SU-DHL-6 (cell line): Measurements from ENCODE around the gene SLC4A8.

Experiments used
- H2AFZ ChIP-seq: fragments of 200-600 bp; sonication (generic); 2 replicates; pipeline ENCODE4 v1.6.1; 2014; ENCODE audit warnings: low read depth, mild to moderate bottlenecking, moderate library complexity, mixed read lengths, antibody characterized with exemption, low read length; ENCODE audit not compliant: severe bottlenecking
- H3F3A ChIP-seq: fragments of 200-600 bp; shearing (Covaris generic); 2 replicates; pipeline ENCODE4 v1.6.0; 2016; ENCODE audit warnings: antibody characterized with exemption, mild to moderate bottlenecking; ENCODE audit not compliant: insufficient read depth
- H3K27ac ChIP-seq: fragments of 200-600 bp; sonication (generic); 2 replicates; pipeline ENCODE4 v1.5.1; 2016; ENCODE audit warnings: low read depth, mild to moderate bottlenecking, low read length, moderate library complexity, mixed read lengths
- H3K27me3 ChIP-seq: fragments of 200-600 bp; sonication (generic), shearing (Covaris generic); 2 replicates; pipeline ENCODE4 v1.6.0; 2014; ENCODE audit warnings: mild to moderate bottlenecking, low read length
- H3K36me3 ChIP-seq: fragments of 200-600 bp; sonication (generic); 2 replicates; pipeline ENCODE4 v1.6.1; 2014; ENCODE audit warnings: mild to moderate bottlenecking, low read length, mixed read lengths
- H3K4me2 ChIP-seq: fragments of 300-600, 200-600 bp; shearing (Covaris generic), sonication (generic); 2 replicates; pipeline ENCODE4 v1.6.0; 2014; ENCODE audit warnings: low read length, low read depth, mild to moderate bottlenecking; ENCODE audit not compliant: poor library complexity, severe bottlenecking
- H3K4me3 ChIP-seq: fragments of 200-600 bp; sonication (generic); 2 replicates; pipeline ENCODE4 v1.5.1; 2014; ENCODE audit warnings: antibody characterized with exemption, low read length, mild to moderate bottlenecking, mixed read lengths; ENCODE audit not compliant: insufficient read depth, poor library complexity, severe bottlenecking
- H3K79me2 ChIP-seq: fragments of 200-600 bp; sonication (generic); 2 replicates; pipeline ENCODE4 v1.6.1; 2014; ENCODE audit warnings: mild to moderate bottlenecking, low read length, moderate library complexity; ENCODE audit not compliant: insufficient read depth
- H3K9ac ChIP-seq: fragments of 200-600 bp; sonication (generic); 2 replicates; pipeline ENCODE4 v1.7.0; 2014; ENCODE audit warnings: mild to moderate bottlenecking, low read length
- H3K9me2 ChIP-seq: fragments of 200-600 bp; sonication (generic); replicated peaks from 2 replicates; pipeline ENCODE4 v1.6.1; 2014; ENCODE audit warnings: low read length; ENCODE audit not compliant: insufficient read depth
- H3K9me3 ChIP-seq: fragments of 200-600 bp; sonication (generic); 2 replicates; pipeline ENCODE4 v1.6.1; 2014; ENCODE audit warnings: low read length, mixed read lengths; ENCODE audit not compliant: insufficient read depth
- H4K20me1 ChIP-seq: fragments of 200-600 bp; sonication (generic); 2 replicates; pipeline ENCODE4 v1.6.1; 2014; ENCODE audit warnings: low read depth, mild to moderate bottlenecking, antibody characterized with exemption, low read length, moderate library complexity, mixed read lengths
- CTCF ChIP-seq: fragments of 200-600 bp; sonication (generic); IDR thresholded peaks from one replicate; pipeline ENCODE4 v1.5.1; 2017; ENCODE audit warnings: antibody characterized with exemption, mild to moderate bottlenecking, low read length, moderate library complexity; ENCODE audit not compliant: insufficient read depth, poor library complexity, severe bottlenecking
- EZH2phosphoT487 ChIP-seq: fragments of 200-600 bp; sonication (generic), shearing (Covaris generic); conservative IDR thresholded peaks from 2 replicates; pipeline ENCODE4 v1.6.1; 2018; ENCODE audit warnings: mild to moderate bottlenecking, antibody characterized with exemption, low read length, moderate library complexity, mixed read lengths

Gene SLC4A8

GRCh38 chr12:51529651-51529970 is 105.0 kb downstream of the SLC4A8 start:
- no peak overlapping the region for H3K4me3 ChIP-seq
- TF ChIP-seq CTCF, result no peak
- H4K20me1 ChIP-seq, result no peaks in the 10 kb centered on the region
- H3K9me2 ChIP-seq, result no peaks in the 10 kb centered on the region
- H3K4me2 ChIP-seq, result no peak overlapping the region
- no peaks in the 10 kb centered on the region for H3K36me3 ChIP-seq
- no peak overlapping the region for H3K27ac ChIP-seq
- H3K79me2 ChIP-seq, result no peaks in the 10 kb centered on the region
- no peaks in the 10 kb centered on the region for H3K27me3 ChIP-seq
- H3K9ac ChIP-seq, result no peak overlapping the region
- no peaks in the 10 kb centered on the region for H3K9me3 ChIP-seq
- H3F3A ChIP-seq, result no peaks in the 10 kb centered on the region
- no peak overlapping the region for H2AFZ ChIP-seq

- no peaks in the 10 kb centered on the region for H3F3A ChIP-seq
- H4K20me1 ChIP-seq, result no peaks in the 10 kb centered on the region
- H3K27ac ChIP-seq, result no peak overlapping the region
- no peaks in the 10 kb centered on the region for H3K36me3 ChIP-seq
- H2AFZ ChIP-seq, result no peak overlapping the region
- no peak overlapping the region for H3K4me2 ChIP-seq
- H3K9me2 ChIP-seq, result no peaks in the 10 kb centered on the region
- no peak overlapping the region for H3K4me3 ChIP-seq
- TF ChIP-seq CTCF (no peak), EZH2phosphoT487 (no peak)
- no peak overlapping the region for H3K9ac ChIP-seq
- no peaks in the 10 kb centered on the region for H3K27me3 ChIP-seq
- H3K79me2 ChIP-seq, result no peaks in the 10 kb centered on the region
- no peaks in the 10 kb centered on the region for H3K9me3 ChIP-seq
Measured at GRCh38 chr12:51530208-51530607, 105.6 kb downstream of the SLC4A8 start.

- H3K79me2 ChIP-seq, result no peaks in the 10 kb centered on the region
- H3K4me2 ChIP-seq, result no peak overlapping the region
- no peak overlapping the region for H3K27ac ChIP-seq
- no peaks in the 10 kb centered on the region for H3K9me2 ChIP-seq
- no peak overlapping the region for H3K4me3 ChIP-seq
- H3F3A ChIP-seq, result no peaks in the 10 kb centered on the region
- no peak overlapping the region for H3K9ac ChIP-seq
- no peak overlapping the region for H2AFZ ChIP-seq
- no peaks in the 10 kb centered on the region for H3K9me3 ChIP-seq
- no peaks in the 10 kb centered on the region for H3K36me3 ChIP-seq
- TF ChIP-seq CTCF (no peak), EZH2phosphoT487 (no peak)
- H3K27me3 ChIP-seq, result no peaks in the 10 kb centered on the region
- no peaks in the 10 kb centered on the region for H4K20me1 ChIP-seq
Measured at GRCh38 chr12:51531284-51531977, 106.8 kb downstream of the SLC4A8 start.
